Hippocampal formation (tissue), 2 donors: Measurements from ENCODE around the gene CACNA1D.

Experiments used
- DNase-seq, 2 donors: peaks; one replicate each; lab custom pipeline; 2025; lab: John Stamatoyannopoulos, UW

CACNA1D gene

GRCh38 chr3:53787016-53787415, 292.6 kb downstream of the CACNA1D start:
- DNase-seq = no peak

GRCh38 chr3:53788038-53788437, 293.6 kb downstream of the CACNA1D start:
- no peak for DNase-seq

GRCh38 chr3:53789459-53789858, 295.0 kb downstream of the CACNA1D start:
- no peak for DNase-seq

- DNase-seq = no peak
Observed at GRCh38 chr3:53790470-53790869, 296.1 kb downstream of the CACNA1D start.

- no peak for DNase-seq
Observed at GRCh38 chr3:53791317-53791716, 296.9 kb downstream of the CACNA1D start.

- DNase-seq = no peak
Observed at GRCh38 chr3:53792866-53793265, 298.5 kb downstream of the CACNA1D start.

GRCh38 chr3:53794597-53794996, 300.2 kb downstream of the CACNA1D start:
- DNase-seq = no peak

GRCh38 chr3:53795176-53795575, 300.8 kb downstream of the CACNA1D start:
- no peak for DNase-seq

GRCh38 chr3:53795789-53796560, 301.6 kb downstream of the CACNA1D start:
- peak; percentile 14 to 56 for DNase-seq

- DNase-seq = no peak
Observed at GRCh38 chr3:53798144-53798543, 303.7 kb downstream of the CACNA1D start.

- no peak for DNase-seq
Observed at GRCh38 chr3:53799338-53799865, 305.0 kb downstream of the CACNA1D start.

- no peak for DNase-seq
Observed at GRCh38 chr3:53800041-53800906, 305.9 kb downstream of the CACNA1D start.

GRCh38 chr3:53801319-53801718, 306.9 kb downstream of the CACNA1D start:
- DNase-seq = no peak

GRCh38 chr3:53802256-53802880, 308.0 kb downstream of the CACNA1D start:
- no peak for DNase-seq

- no peak for DNase-seq
Observed at GRCh38 chr3:53803124-53803815, 308.9 kb downstream of the CACNA1D start.

GRCh38 chr3:53803816-53804695, 309.6 kb downstream of the CACNA1D start:
- no peak for DNase-seq

- no peak for DNase-seq
Observed at GRCh38 chr3:53804697-53805462, 310.5 kb downstream of the CACNA1D start.

- DNase-seq = no peak
Observed at GRCh38 chr3:53805463-53806159, 311.2 kb downstream of the CACNA1D start.
